ENCODE measurements around the gene BRD2. TPM values are rescaled to one million over a fixed set of nuclear protein-coding genes. Genes with fewer than 3 reads are reported as not detected.

Gene BRD2
- total RNA-seq, 1 experiment from 2014 or later: 171 TPM

DNA sequence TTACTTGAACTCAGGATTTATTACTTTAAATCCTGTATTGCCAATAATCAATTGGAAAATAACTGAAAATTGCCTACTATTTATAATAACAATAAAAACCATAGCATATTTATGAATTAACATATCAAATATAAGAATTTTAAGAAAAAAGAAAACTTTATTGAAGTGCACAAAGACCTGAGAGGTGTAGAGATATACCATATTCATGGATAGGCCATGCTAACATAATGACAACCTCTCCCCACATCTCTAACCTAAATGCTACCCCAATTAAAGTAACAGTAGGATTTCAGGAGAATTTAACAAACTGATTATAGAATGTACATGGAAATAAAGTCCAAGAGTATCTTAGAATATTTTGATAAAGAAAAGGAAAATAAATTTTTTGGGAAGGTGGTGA is 22.4 kb upstream of the BRD2 start:
- TF ChIP-seq, protein P1, sequence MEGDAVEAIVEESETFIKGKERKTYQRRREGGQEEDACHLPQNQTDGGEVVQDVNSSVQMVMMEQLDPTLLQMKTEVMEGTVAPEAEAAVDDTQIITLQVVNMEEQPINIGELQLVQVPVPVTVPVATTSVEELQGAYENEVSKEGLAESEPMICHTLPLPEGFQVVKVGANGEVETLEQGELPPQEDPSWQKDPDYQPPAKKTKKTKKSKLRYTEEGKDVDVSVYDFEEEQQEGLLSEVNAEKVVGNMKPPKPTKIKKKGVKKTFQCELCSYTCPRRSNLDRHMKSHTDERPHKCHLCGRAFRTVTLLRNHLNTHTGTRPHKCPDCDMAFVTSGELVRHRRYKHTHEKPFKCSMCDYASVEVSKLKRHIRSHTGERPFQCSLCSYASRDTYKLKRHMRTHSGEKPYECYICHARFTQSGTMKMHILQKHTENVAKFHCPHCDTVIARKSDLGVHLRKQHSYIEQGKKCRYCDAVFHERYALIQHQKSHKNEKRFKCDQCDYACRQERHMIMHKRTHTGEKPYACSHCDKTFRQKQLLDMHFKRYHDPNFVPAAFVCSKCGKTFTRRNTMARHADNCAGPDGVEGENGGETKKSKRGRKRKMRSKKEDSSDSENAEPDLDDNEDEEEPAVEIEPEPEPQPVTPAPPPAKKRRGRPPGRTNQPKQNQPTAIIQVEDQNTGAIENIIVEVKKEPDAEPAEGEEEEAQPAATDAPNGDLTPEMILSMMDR (conservative IDR thresholded peaks at IDR 0.05; ENCODE audit: low read depth, low read length): no peak
- no peak for TF ChIP-seq EZH2 (IDR thresholded peaks at IDR 0.05; ENCODE audit: low read length, unreplicated experiment)
- TF ChIP-seq EZH2phosphoT487 (IDR thresholded peaks at IDR 0.05; ENCODE audit: borderline replicate concordance, low read length): no peak
- ChIA-PET POLR2A (ENCODE audit: unreplicated experiment) (no interaction called here), CTCF (no interaction called here)
- Histone ChIP-seq H3K27ac (ENCODE audit: low read length) (no peak overlapping the region), H3K27me3 (ENCODE audit: low read length) (no peaks in the 10 kb centered on the region), H2AFZ (ENCODE audit: low read length) (no peak overlapping the region), H3K79me2 (ENCODE audit: low read length) (no peaks in the 10 kb centered on the region), H3K4me1 (ENCODE audit: insufficient read depth, low read length) (no peaks in the 10 kb centered on the region), H3K36me3 (ENCODE audit: low read depth, low read length) (no peaks in the 10 kb centered on the region), H3K9me2 (replicated peaks; ENCODE audit: low read length) (no peaks in the 10 kb centered on the region), H3F3A (ENCODE audit: low read length, unreplicated experiment) (no peaks in the 10 kb centered on the region), H3K9ac (ENCODE audit: low read length) (no peak overlapping the region), H3K4me3 (ENCODE audit: low read length) (no peak overlapping the region), H3K4me2 (ENCODE audit: low read length) (no peak overlapping the region), H3K9me3 (ENCODE audit: low read length) (0 out of 2 replicates have a peak, but pooled peaks cover 10% of the 10 kb centered on the region), H4K20me1 (ENCODE audit: low read length) (no peaks in the 10 kb centered on the region)
- intact Hi-C loops (cut with micrococcal nuclease): loop anchor here (2.0 kb wide), 1 partner anchor 13 kb away; no protein-coding TSS in a partner anchor
- no TSS peak for BruUV-seq (replicated peaks)
- DNase-seq (no peak), ATAC-seq (no peak)

DNA sequence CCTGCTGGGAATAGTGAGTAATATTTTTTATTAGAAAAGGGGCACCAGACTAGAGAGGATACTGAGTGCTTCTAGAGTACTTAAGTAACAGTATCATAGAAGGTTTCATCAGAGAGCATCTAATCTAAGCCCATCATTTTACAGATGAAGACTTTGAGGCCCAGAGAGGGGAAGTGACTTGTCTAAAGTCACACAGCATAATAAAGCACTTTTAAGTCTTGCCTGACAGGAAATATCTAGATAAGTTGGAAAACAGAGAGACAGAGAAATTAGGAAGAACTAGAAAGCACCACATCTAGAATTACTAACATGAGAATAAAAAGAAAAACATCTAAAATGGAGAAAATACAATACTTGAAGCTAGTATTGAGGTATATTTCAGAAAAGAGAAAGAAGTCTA is 21.5 kb upstream of the BRD2 start:
- Histone ChIP-seq H3F3A (ENCODE audit: low read length, unreplicated experiment) (no peaks in the 10 kb centered on the region), H3K79me2 (ENCODE audit: low read length) (no peaks in the 10 kb centered on the region), H4K20me1 (ENCODE audit: low read length) (no peaks in the 10 kb centered on the region), H3K9me2 (replicated peaks; ENCODE audit: low read length) (no peaks in the 10 kb centered on the region), H2AFZ (ENCODE audit: low read length) (no peak overlapping the region), H3K27ac (ENCODE audit: low read length) (no peak overlapping the region), H3K27me3 (ENCODE audit: low read length) (no peaks in the 10 kb centered on the region), H3K9me3 (ENCODE audit: low read length) (0 out of 2 replicates have a peak, but pooled peaks cover 10% of the 10 kb centered on the region), H3K9ac (ENCODE audit: low read length) (no peak overlapping the region), H3K4me3 (ENCODE audit: low read length) (no peak overlapping the region), H3K36me3 (ENCODE audit: low read depth, low read length) (no peaks in the 10 kb centered on the region), H3K4me1 (ENCODE audit: insufficient read depth, low read length) (no peaks in the 10 kb centered on the region), H3K4me2 (ENCODE audit: low read length) (no peak overlapping the region)
- CTCF ChIA-PET: no interaction called here
- TF ChIP-seq EZH2phosphoT487 (IDR thresholded peaks at IDR 0.05; ENCODE audit: borderline replicate concordance, low read length) (no peak), EZH2 (IDR thresholded peaks at IDR 0.05; ENCODE audit: low read length, unreplicated experiment) (no peak)
- TF ChIP-seq, protein P1 (conservative IDR thresholded peaks at IDR 0.05; ENCODE audit: low read depth, low read length): no peak
- ATAC-seq: no peak
- no TSS peak for BruUV-seq (replicated peaks)
- intact Hi-C loops (cut with micrococcal nuclease): loop anchor here (2.0 kb wide), 1 partner anchor 14 kb away; no protein-coding TSS in a partner anchor
- DNase-seq: no peak
- POLR2A ChIA-PET (ENCODE audit: unreplicated experiment): no interaction called here
